ENCODE data around the gene GATD1.

DNA sequence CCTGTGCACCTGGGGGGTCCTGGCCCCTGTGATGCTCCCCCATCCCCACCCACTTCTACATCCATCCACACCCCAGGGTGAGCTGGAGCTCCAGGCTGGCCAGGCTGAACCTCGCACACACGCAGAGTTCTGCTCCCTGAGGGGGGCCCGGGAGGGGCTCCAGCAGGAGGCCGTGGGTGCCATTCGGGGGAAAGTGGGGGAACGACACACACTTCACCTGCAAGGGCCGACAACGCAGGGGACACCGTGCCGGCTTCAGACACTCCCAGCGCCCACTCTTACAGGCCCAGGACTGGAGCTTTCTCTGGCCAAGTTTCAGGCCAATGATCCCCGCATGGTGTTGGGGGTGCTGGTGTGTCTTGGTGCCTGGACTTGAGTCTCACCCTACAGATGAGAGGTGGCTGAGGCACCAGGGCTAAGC, 50.0 kb downstream of the GATD1 start:
- TF ChIP-seq, protein P1, sequence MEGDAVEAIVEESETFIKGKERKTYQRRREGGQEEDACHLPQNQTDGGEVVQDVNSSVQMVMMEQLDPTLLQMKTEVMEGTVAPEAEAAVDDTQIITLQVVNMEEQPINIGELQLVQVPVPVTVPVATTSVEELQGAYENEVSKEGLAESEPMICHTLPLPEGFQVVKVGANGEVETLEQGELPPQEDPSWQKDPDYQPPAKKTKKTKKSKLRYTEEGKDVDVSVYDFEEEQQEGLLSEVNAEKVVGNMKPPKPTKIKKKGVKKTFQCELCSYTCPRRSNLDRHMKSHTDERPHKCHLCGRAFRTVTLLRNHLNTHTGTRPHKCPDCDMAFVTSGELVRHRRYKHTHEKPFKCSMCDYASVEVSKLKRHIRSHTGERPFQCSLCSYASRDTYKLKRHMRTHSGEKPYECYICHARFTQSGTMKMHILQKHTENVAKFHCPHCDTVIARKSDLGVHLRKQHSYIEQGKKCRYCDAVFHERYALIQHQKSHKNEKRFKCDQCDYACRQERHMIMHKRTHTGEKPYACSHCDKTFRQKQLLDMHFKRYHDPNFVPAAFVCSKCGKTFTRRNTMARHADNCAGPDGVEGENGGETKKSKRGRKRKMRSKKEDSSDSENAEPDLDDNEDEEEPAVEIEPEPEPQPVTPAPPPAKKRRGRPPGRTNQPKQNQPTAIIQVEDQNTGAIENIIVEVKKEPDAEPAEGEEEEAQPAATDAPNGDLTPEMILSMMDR (IDR thresholded peaks at IDR 0.05): no peak
- no peak for TF ChIP-seq POLR2A (IDR thresholded peaks at IDR 0.05)
